Measurements from ENCODE around the gene SH3PXD2A.
A peak's percentile ranks its signal among the peaks of the same experiment; 100 is the strongest.

SH3PXD2A gene

DNA sequence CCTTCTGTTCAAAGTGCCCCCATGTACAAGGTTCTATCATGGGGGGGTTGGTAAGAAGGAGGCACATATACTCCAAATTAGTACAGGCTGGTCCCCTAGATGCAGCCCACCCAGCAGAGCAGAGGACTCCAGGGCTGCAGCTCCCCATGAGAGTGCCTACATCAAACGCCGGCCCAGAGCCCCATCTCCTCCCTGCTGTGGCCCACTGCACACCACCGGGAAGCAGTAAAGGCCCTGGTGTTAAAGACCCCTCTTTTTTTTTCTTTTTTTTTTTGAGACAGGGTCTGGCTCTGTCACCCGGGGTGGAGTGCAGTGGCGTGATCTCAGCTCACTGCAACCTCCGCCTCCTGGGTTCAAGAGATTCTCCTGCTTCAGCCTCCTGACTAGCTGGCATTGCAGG lies 47.4 kb downstream of the SH3PXD2A start:
- no peak for ATAC-seq

DNA sequence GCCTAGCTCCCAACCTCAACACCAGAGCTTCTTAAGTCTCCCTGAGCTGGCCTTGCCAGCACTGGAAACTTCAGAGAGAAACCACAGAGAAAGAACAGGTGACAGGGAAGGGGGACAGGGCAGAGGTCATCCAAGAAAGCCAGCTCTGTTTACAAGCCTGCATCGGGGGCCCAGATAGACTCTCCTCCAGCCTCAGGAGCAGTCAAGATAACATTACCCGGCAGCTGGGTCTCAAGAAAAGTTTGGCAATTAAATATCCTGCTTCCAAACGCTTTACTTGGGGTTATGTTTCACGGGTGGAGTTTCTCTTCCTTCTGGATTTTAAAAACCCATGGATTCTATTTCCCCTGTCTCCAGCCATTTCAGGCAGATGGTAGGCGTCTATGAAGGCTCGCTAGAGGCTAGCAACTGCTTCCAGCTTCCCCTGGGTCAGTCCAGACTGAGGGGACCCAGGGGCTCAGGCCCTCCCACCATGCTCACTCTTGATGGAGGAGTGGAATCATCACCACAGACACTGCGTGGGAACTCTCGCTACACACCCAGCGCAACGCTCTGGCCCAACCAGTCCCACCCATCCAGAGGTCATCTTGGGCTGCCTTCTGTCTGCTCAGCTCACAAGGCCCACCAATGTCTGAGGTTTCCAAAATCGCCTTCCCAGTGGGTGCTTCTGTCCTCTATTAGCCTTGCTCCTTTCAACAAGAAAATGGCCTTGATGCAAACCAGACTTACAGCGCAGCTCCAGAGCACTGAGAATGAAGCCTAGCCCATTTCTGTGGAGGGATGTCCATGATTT lies 48.8 kb downstream of the SH3PXD2A start:
- ATAC-seq = no peak

GRCh38 chr10:103805781-103806180 lies 49.6 kb downstream of the SH3PXD2A start:
- no peak for ATAC-seq

DNA sequence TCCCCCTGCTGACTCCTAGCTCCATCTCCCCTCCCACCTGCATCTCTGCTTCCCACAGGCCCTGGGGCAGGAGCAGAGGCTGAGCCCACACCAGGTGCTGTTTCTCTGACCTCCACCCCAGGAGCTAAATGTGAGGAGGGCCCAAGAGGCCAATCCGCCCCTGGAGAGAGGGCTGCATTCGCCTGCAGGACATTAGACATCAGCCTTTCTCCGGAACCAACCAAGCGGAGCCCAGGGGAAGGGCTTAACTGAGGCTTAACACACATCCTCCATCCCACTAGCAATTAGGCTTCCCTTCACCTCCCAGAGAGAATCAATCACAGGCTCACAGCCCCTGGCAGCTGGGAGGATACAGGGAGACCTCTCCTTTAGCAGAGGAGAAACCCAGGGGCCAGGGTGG lies 50.5 kb downstream of the SH3PXD2A start:
- ATAC-seq = no peak

GRCh38 chr10:103803941-103804340 lies 51.4 kb downstream of the SH3PXD2A start:
- ATAC-seq = peak; percentile 85 to 87

GRCh38 chr10:103802637-103803353 lies 52.6 kb downstream of the SH3PXD2A start:
- no peak for ATAC-seq

DNA sequence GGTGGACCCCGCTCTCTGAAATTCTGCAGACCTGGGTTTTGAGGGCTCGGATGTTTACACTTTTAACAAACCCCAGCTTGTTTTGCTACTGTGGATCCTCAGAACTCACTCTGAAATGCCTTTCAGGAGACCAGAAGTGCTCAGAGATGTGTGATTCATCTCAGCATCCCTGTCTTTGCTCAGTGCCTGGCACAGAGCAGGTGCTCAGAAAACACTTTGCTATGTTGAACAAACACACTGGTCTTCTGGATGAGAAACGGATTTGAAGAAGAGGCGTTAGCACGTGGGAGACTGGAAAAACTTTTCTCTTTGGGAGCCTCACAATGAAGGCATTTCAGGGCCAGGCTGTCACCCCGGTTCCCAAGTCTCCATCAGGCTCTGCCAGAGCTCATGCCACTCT lies 53.3 kb downstream of the SH3PXD2A start:
- no peak for ATAC-seq

GRCh38 chr10:103800789-103801540 lies 54.4 kb downstream of the SH3PXD2A start:
- peak; percentile 71 to 84 for ATAC-seq

- ATAC-seq = no peak
These were observed 55.3 kb downstream of the SH3PXD2A start for GRCh38 chr10:103800089-103800488.

GRCh38 chr10:103799341-103799740 lies 56.0 kb downstream of the SH3PXD2A start:
- ATAC-seq = no peak

- ATAC-seq = no peak
These were observed 56.9 kb downstream of the SH3PXD2A start for GRCh38 chr10:103798511-103798910.

- no peak for ATAC-seq
These were observed 57.5 kb downstream of the SH3PXD2A start for GRCh38 chr10:103797857-103798256.

DNA sequence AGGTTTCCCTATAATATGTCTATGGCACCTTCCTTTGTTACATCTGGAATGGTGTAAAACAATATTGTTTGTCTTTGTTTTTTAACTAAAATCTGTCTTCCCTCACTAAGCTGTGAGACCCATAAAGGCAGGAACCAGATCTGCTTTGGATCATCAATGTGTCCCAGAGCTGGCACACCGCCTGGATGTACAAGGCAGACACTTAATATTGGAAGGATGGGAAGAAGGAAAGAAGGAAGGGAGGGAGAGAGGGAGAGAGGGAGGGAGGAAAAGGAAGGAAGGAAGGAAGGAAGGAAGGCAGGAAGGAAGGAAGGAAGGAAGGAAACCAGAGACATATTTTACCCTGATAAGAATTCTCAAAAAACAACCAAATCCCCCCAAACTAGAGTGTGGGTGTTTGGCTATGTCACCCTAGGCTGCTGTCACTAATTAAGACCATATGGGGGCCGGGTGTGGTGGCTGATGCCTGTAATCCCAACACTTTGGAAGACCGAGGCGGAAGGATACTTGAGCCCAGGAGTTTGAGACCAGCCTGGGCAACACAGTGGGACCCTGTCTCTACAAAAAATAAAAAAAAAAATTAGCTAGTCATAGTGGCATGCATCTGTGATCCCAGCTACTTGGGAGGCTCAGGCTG lies 59.6 kb downstream of the SH3PXD2A start:
- no peak for ATAC-seq

DNA sequence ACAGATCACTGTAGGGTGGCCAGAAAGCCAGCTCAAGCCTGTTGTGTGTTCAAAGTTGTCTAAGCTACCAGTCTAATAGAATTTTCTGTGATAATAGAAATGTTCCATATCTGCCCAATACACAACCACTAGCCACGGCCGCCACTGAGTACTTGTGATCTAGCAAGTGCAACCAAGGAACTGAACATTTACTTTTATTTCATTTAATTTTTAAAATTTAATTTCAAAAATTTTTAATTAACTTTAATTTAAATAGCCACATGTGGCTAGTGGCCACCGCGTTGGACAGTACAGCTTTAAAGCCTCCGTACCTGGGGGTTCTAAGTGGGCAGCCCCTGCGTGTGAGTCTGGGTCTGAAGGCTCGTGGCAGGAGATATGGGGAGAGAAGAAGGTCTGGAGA lies 60.4 kb downstream of the SH3PXD2A start:
- no peak for ATAC-seq

- no peak for ATAC-seq
These were observed 61.2 kb downstream of the SH3PXD2A start for GRCh38 chr10:103793920-103794883.

DNA sequence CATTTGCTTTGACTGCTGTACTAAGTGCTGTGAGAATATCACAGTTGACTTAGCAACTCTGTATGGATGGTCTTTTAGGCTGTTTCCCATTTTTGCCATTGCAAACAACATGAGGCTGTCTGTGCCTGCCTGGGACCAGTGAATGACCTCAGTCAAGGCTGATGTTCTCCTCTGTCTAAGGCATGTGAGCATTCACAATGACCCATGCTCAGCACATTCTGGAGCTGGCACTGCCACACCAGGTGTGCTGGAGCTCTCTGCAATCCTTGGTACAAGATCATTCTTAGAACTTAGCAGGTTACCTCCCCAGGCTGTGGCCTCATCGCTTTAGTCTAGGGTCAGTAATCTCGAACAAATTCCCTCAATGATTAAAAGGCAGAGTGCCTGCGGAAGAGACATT lies 61.9 kb downstream of the SH3PXD2A start:
- ATAC-seq = no peak

DNA sequence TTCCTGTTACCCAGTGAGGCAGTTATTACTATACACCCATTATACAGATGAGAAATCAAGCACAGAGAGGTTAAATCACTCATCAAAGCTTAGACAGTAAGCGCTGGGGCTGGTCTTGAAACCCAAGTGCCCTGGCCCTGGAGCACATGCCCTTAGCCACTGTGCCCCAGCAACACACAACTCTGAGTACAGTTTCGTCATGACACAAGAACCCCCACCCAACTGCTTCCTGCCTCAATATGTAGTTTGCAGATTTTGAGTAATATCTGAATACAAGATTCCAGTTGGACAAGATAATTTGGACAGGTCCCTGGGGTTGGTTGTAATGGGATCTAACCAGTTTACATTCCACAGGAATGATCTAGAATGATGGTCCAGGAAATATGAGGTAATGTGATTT lies 62.8 kb downstream of the SH3PXD2A start:
- ATAC-seq = peak; percentile 48 to 78

DNA sequence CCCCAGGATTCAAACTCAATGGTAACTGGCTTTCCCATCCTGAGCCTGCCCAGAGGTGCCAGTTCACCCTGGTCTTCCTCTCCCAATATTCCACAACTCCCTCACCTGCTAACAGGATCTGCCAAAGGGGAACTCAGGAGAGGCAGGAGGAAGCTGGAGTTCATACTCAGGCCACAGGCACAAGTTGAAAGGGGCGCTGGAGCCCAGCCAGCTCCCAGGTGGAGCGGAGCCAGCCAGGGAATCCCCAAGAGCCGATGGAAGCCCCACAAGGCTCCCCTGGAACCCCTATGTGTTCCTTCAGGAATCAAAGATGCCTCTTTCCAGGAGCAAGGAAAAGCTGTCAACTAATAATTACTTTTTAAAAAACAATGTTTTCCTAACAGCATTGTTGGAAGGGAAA lies 63.5 kb downstream of the SH3PXD2A start:
- no peak for ATAC-seq

DNA sequence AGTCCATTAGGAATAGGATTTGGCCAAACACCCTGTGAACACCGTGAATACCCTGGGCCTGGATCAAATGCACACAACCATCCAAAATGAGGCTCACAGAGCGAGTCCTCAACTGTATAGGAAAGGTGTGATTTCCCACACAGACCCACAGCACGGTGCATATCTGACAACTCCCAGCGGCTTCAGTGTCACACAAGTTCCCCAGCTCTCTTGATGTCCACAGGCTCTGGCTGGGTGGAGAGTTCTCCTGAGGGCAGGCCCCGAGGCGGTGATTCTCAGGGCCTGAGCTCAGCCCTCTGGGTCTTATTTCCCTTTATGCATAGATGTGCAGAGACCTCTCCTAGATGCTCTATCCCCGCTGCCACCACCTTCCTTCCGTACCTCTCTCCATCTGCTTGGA lies 64.1 kb downstream of the SH3PXD2A start:
- no peak for ATAC-seq

DNA sequence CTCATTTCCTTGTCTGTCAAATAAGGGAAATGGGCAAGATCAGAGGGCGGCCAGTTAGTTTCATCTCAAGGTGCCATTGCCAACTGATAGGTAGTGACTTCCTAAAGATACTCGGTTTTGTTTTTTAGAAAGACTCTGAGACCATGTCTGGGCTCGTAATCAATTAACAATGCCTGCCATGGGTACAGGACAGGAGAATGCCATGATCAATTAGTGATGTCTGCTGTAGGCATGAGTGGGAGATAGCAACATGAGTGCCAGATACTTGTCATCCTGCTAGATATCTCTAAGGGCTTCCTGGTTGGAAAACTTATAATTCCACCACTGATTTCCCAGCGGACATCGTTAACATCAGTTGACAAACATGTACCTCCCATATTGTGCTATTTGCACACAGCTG lies 64.8 kb downstream of the SH3PXD2A start:
- ATAC-seq = no peak

- ATAC-seq = no peak
These were observed 65.6 kb downstream of the SH3PXD2A start for GRCh38 chr10:103789771-103790201.

- no peak for ATAC-seq
These were observed 66.2 kb downstream of the SH3PXD2A start for GRCh38 chr10:103789161-103789560.
